ENCODE measurements around the gene KCNN2.

Gene KCNN2

DNA sequence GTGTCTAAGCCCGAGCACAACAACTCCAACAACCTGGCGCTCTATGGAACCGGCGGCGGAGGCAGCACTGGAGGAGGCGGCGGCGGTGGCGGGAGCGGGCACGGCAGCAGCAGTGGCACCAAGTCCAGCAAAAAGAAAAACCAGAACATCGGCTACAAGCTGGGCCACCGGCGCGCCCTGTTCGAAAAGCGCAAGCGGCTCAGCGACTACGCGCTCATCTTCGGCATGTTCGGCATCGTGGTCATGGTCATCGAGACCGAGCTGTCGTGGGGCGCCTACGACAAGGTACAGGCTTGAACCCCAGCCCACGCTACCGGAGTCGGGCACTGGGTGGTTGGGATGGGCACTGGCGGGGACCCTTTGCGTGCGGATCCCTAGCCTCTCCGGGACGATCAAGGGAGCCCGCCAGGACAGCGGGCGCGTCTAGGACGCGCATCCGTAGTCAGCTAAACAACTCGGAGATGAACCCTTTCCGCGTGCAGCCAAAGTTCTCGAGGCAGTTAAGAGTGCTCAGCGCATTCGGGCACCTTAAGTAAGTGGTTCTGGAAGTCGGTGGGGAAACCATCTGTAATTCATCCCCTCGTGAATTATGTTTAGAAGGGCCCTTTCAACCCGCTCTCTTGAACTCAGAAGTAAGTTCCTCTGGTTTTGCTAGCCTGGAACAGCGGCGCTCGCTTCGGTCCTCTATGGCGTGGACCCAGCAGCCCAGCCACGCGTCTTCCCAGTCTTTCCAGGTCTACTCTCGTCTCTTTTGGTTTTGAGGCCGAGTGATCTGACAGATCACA is 1.3 kb downstream of the KCNN2 start:
- peak; percentile 65 for DNase-seq

- DNase-seq, result no peak
These were observed 2.0 kb downstream of the KCNN2 start for GRCh38 chr5:114363837-114364236.

DNA sequence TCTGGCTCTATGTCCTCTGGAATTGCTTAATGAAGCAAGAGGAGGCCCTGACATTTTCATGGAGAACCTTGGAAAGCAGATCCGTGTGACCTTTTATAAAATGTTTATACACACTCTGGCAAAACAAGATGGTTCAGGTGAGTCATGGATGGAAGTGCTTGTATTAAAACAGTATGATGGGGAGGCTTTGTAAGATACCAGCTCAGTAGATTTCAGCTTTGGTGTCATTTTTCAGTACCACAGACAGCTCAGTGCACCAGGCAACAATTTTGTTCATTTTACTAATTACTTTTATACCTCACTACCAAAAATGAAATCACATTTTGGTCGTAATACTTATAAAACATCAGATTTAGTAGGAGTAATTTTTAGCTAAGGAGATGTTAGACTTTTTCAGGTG is 5.2 kb downstream of the KCNN2 start:
- DNase-seq, result no peak

DNA sequence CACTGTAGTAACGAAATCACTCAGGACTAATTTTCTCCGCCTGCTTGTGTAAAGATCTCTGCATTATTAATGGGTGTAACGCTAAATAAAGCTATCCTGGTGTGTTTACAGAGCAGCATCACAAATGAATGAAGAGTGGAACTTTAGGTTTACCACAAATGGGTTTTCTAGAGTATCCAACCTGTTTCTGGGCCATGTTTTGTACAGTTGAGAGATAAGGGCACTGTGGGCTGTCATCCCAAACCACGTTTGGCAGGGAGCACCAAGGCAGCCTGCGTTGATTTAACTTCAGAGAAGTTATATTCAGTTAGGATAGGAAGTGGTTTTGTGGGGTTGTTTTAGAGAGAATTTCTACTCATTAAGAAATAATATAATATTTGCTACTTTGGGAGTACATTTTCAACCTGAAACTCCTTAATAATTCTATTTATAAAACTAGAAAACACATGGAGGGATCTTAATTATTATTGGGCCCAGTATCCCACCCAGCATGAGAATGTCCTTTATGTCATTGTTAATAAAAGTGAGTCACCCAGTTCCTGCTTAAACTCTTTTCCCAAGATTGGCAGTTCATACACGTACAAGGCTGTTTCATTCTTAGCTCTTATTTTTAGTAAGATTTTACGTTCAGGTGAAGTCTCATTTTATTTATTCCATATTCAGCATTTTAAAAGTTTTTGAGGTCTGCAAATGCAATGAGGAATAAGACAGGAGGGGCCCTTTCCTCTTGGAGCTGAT is 8.0 kb downstream of the KCNN2 start:
- no peak for DNase-seq

- DNase-seq, result no peak
These were observed 15.4 kb downstream of the KCNN2 start for GRCh38 chr5:114377050-114377844.

DNA sequence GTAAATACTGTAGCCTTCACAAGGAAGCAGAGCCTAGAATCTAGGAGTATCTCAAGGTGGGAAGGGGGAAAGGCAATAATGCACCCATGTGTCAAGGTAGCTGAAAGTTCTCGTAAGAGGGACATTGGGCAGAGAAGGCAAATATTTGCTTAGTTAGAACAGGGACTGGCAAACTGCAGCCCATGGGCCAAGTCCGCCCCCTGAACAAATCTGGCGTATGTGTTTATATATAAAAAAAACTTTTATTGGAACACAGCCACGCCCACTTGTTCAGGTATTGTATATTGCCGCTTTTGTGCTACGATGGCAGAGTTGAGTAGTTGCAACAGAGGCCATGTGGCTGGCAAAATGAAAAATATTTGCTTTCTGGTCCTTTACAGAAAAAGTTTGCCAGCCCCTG is 16.1 kb downstream of the KCNN2 start:
- DNase-seq, result no peak

DNA sequence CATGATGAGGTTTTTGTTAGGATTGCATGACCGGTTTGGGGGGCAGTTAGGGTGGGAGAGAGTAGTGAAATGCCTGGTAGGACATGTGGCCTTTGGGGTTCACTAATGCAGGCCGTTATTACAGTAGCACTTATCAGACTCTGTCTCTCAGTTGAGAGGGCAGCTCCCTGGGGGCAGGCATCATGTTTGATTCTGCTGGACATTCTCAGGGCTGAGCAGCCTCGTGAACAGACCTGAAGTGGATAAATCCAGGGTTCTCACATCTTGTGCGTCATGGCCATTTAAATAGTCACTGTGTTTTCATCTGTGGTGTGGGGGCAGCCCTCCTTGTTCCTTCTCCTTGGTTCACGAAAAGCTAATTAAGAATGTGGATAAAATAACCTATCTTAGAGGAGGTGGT is 18.9 kb downstream of the KCNN2 start:
- no peak for DNase-seq

GRCh38 chr5:114387433-114387832 is 25.6 kb downstream of the KCNN2 start:
- no peak for DNase-seq

- DNase-seq, result no peak
These were observed 28.6 kb downstream of the KCNN2 start for GRCh38 chr5:114390431-114390830.

DNA sequence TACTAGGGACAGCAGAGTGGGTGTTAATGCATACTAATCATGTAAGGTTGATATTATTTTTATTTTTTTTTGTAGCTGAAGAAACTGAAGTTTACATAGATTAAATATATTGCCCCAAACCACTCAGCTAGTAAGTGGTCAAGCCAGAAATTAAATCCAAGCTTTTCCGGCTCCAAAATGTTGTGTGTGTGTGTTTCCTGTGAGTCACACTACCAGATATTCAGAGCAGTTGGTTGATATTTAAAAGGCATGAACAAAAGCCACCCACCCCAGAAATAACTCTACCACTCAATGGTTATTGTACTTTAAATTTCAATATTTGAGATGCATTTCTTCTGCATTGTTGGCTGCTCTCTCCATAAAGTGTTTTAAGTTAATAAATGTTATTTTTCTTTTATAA is 29.5 kb downstream of the KCNN2 start:
- no peak for DNase-seq

DNA sequence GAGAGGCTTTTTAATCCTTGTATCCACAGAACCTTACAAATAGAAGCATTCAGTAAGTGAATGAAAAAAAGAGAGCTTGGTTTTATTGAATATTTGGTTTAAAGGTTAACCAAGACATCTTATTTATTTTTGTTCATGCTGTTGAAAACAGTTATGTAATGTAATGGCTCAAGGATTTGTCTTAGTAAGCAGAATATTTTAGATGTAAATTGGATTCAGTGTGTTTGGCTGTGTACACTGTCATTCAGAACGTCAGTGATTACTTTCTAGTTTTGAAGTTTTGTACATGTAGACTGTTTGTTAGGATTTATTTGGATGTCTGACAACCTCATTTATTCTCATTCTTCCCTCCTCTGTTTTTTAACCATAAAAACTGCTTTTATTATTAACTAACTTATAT is 31.3 kb downstream of the KCNN2 start:
- DNase-seq, result no peak

DNA sequence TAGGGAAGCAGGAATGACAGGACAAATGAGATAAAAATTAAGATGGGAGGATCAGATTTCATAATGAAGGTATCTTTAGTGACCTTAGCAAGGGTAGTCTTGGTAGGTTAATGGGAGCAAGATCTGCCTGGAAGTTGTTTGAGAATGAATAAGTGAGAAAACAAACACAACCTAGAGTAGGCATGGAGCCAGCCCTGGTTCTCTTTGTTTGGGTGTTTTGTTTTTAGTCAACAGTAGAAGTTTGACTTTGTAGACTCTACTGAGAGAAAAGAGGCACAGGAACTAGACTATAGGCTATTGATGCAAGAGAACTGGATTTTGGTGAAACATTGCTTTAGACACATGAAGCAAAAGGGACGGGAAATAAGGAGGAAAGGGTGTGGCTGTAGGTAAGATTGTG is 40.3 kb downstream of the KCNN2 start:
- DNase-seq, result no peak

GRCh38 chr5:114407783-114408182 is 45.9 kb downstream of the KCNN2 start:
- DNase-seq, result no peak

DNA sequence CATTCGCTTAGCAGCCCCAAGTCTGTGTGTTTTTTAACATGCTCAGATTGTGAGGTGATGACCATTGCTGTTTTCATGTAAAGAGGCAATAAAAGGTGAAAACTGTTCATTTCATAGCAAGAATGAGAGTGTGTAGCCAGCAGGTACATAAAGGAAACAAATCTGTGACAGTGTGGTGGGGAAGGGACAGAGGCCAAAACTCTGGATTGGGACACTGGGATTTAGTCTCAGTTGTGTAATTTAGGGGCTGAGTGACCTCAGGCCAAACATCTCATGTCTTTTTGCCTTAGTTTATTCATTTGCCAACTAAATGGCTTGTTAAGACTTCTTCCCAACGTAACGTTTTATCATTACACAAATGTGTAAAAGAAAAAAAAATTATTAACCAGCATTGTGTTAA is 47.0 kb downstream of the KCNN2 start:
- DNase-seq, result no peak

- no peak for DNase-seq
These were observed 49.6 kb downstream of the KCNN2 start for GRCh38 chr5:114411380-114411931.

- no peak for DNase-seq
These were observed 50.8 kb downstream of the KCNN2 start for GRCh38 chr5:114412510-114413171.

- no peak for DNase-seq
These were observed 53.9 kb downstream of the KCNN2 start for GRCh38 chr5:114415760-114416159.

GRCh38 chr5:114416254-114416653 is 54.4 kb downstream of the KCNN2 start:
- no peak for DNase-seq

- no peak for DNase-seq
These were observed 55.6 kb downstream of the KCNN2 start for GRCh38 chr5:114417519-114417918.

GRCh38 chr5:114418176-114419066 is 56.6 kb downstream of the KCNN2 start:
- DNase-seq, result no peak

- DNase-seq, result no peak
These were observed 57.2 kb downstream of the KCNN2 start for GRCh38 chr5:114419067-114419388.

DNA sequence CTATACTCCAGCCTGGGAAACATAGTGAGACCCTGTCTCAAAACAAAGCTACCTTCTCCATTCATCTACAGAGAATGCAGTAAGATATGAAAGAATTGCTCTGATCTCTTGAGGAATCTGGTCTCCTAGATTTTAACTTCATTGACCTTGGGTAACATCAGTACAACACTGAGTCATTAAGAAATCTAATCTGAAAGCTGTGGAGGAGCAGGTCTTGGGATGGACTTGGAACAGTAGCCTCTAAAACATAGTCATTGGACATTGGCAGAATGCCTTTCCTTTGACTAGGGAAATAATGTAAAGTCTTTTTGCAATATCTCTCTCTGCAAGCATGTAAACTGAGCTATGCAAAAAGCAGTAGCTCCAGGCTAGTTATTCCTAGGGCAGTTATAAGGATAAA is 58.1 kb downstream of the KCNN2 start:
- no peak for DNase-seq

All from islet precursor cell (in vitro differentiated cells).